Activated B cell treated with CpG ODN at 0.5 μM for 24 hours (primary cell): ENCODE measurements around the gene FOXD3. TPM values are rescaled to one million over a fixed set of nuclear protein-coding genes. Genes with fewer than 3 reads are reported as not detected.

Source experiments
- ATAC-seq: fragments of 200-7000 bp; cut with Tn5 transposase; one replicate; pipeline ENCODE4 v1.10.0; 2021; ENCODE audit warnings: low read depth, mild to moderate bottlenecking, moderate library complexity
- CTCF ChIA-PET: fragments of 350-600 bp; sonication (Branson Sonifier 250); formaldehyde crosslinking; loops from one replicate; lab custom pipeline; 2021; ENCODE audit warnings: antibody characterized with exemption; lab: Charles Lee
- POLR2A ChIA-PET: fragments of 350-600 bp; sonication (Branson Sonifier 250); formaldehyde crosslinking; loops from one replicate; lab custom pipeline; 2021; ENCODE audit warnings: antibody characterized with exemption; lab: Charles Lee
- DNase-seq: peaks from one replicate; pipeline ENCODE4 v3.0.0; 2022
- H3K27ac Mint-ChIP-seq: one replicate; pipeline ENCODE4 v1.8.0; 2020; ENCODE audit warnings: mixed read lengths
- H3K27me3 Mint-ChIP-seq: one replicate; pipeline ENCODE4 v1.8.0; 2021; ENCODE audit warnings: mixed read lengths
- H3K36me3 Mint-ChIP-seq: one replicate; pipeline ENCODE4 v1.8.0; 2021; ENCODE audit warnings: low read depth, mixed read lengths
- H3K4me1 Mint-ChIP-seq: one replicate; pipeline ENCODE4 v1.8.0; 2021; ENCODE audit warnings: mixed read lengths
- H3K4me3 Mint-ChIP-seq: one replicate; pipeline ENCODE4 v1.8.0; 2020; ENCODE audit warnings: mild to moderate bottlenecking, mixed read lengths
- H3K9me3 Mint-ChIP-seq: one replicate; pipeline ENCODE4 v1.8.0; 2020; ENCODE audit warnings: mixed read lengths
- CTCF ChIP-seq: fragments of 200-600 bp; IDR thresholded peaks from one replicate; pipeline ENCODE4 v1.8.0; 2022; ENCODE audit warnings: antibody characterized with exemption, mild to moderate bottlenecking
- intact Hi-C: fragments of 100-400 bp; cut with micrococcal nuclease; formaldehyde crosslinking; loops from one replicate; pipeline ENCODE4 v1.15.1; 2024
- total RNA-seq: library from RNA; stranded (reverse); gene quantifications from 2 replicates; pipeline ENCODE4 v1.2.3, GENCODE V29; 2022

Gene FOXD3
- total RNA-seq, 1 donor from 2014 or later, result not detected

- peaks cover 14% of the 10 kb centered on the region for H3K4me1 Mint-ChIP-seq
- no peak overlapping the region for H3K27ac Mint-ChIP-seq
- peaks cover 69% of the 10 kb centered on the region for H3K27me3 Mint-ChIP-seq
- intact Hi-C loops, result loop anchor here (5.0 kb wide), 1 partner anchor 263 kb away; the partner anchor contains the start of gene PGM1
- H3K4me3 Mint-ChIP-seq, result no peak overlapping the region
- TF ChIP-seq CTCF, result no peak
- peaks cover 2% of the 10 kb centered on the region for H3K9me3 Mint-ChIP-seq
- H3K36me3 Mint-ChIP-seq, result no peaks in the 10 kb centered on the region
- ChIA-PET CTCF (no interaction called here), POLR2A (no interaction called here)
- peak; percentile 21 for DNase-seq
- ATAC-seq, result no peak
Measured at GRCh38 chr1:63329621-63330330, 7.4 kb downstream of the FOXD3 start.

GRCh38 chr1:63330331-63330916, 8.1 kb downstream of the FOXD3 start:
- intact Hi-C loops, result no loop called here
- no peak for TF ChIP-seq CTCF
- ATAC-seq (no peak), DNase-seq (no peak)
- H3K9me3 Mint-ChIP-seq, result peaks cover 2% of the 10 kb centered on the region
- H3K36me3 Mint-ChIP-seq, result no peaks in the 10 kb centered on the region
- ChIA-PET CTCF (interaction anchor here (0.6 kb wide), 1 partner anchor 165 kb away, joined by 3 read pairs; no protein-coding TSS in a partner anchor), POLR2A (interaction anchor here (0.6 kb wide), 1 partner anchor 10 kb away, joined by 3 read pairs; no protein-coding TSS in a partner anchor)
- H3K4me1 Mint-ChIP-seq, result peaks cover 14% of the 10 kb centered on the region
- H3K27me3 Mint-ChIP-seq, result peaks cover 74% of the 10 kb centered on the region
- H3K27ac Mint-ChIP-seq, result peak overlapping the region; percentile 18
- H3K4me3 Mint-ChIP-seq, result no peak overlapping the region

GRCh38 chr1:63342402-63342801, 20.0 kb downstream of the FOXD3 start:
- Mint-ChIP-seq H3K9me3 (no peaks in the 10 kb centered on the region), H3K27ac (no peak overlapping the region), H3K4me3 (no peak overlapping the region), H3K27me3 (peaks cover 13% of the 10 kb centered on the region), H3K4me1 (no peaks in the 10 kb centered on the region), H3K36me3 (no peaks in the 10 kb centered on the region)
- no peak for TF ChIP-seq CTCF
- ATAC-seq (no peak), DNase-seq (no peak)
- POLR2A ChIA-PET, result no interaction called here
- intact Hi-C loops, result no loop called here
- CTCF ChIA-PET, result no interaction called here

- peaks cover 17% of the 10 kb centered on the region for H3K27me3 Mint-ChIP-seq
- H3K27ac Mint-ChIP-seq, result no peak overlapping the region
- TF ChIP-seq CTCF, result no peak
- H3K4me3 Mint-ChIP-seq, result no peak overlapping the region
- intact Hi-C loops, result no loop called here
- POLR2A ChIA-PET, result no interaction called here
- H3K9me3 Mint-ChIP-seq, result no peaks in the 10 kb centered on the region
- CTCF ChIA-PET, result no interaction called here
- no peaks in the 10 kb centered on the region for H3K36me3 Mint-ChIP-seq
- DNase-seq (no peak), ATAC-seq (no peak)
- H3K4me1 Mint-ChIP-seq, result no peaks in the 10 kb centered on the region
Measured at GRCh38 chr1:63343922-63344321, 21.6 kb downstream of the FOXD3 start.

- POLR2A ChIA-PET, result no interaction called here
- H3K36me3 Mint-ChIP-seq, result no peaks in the 10 kb centered on the region
Measured at GRCh38 chr1:63350320-63350719, 28.0 kb downstream of the FOXD3 start.

More at GRCh38 chr1:63350320-63350719, 28.0 kb downstream of the FOXD3 start:
- TF ChIP-seq CTCF, result no peak
- CTCF ChIA-PET, result no interaction called here
- DNase-seq, result no peak
- ATAC-seq, result no peak
- H3K27ac Mint-ChIP-seq, result no peak overlapping the region
- H3K27me3 Mint-ChIP-seq, result peaks cover 22% of the 10 kb centered on the region
- no peaks in the 10 kb centered on the region for H3K4me1 Mint-ChIP-seq
- no peaks in the 10 kb centered on the region for H3K9me3 Mint-ChIP-seq
- intact Hi-C loops, result no loop called here
- no peak overlapping the region for H3K4me3 Mint-ChIP-seq
